ENCODE results near the gene ADORA2B. TPM values are rescaled to one million over a fixed set of nuclear protein-coding genes. Genes with fewer than 3 reads are reported as not detected.

ADORA2B gene
- total and polyA plus RNA-seq, 2 experiments from 2014 or later, result 11.4 to 11.7 TPM

DNA sequence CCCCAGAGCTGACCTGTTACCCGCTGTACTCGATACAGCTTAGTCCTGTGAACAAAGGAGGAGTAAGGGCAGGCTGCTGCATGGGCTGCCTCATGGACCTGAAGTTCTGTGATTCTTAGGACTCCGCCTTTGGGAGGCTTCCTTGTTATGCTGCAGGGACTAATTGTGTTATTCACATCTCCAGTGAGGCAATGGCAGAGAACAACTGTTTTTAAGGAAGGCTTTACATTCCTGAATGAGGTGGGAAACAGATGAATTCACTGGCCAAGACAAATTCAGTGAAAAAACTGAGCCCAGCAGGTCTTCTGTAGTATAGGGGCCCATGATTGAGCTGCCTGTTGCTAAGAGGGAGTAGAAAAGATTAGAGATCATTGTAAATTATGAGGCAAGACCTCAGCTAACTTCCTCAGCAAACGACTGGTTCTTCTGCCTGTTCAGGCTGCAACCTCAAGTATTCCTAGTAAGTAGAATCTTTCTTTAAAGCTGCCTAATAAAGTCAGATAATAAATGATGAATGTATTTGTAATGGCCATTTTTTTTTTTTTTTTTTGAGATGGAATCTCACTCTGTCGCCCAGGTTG lies 26.3 kb downstream of the ADORA2B start:
- 79% methylated on average over 5 of the region's 5 CpGs for WGBS (ENCODE audit: low lambda C conversion rate, missing lambda C conversion rate)
- H3K79me2 ChIP-seq, result peaks cover 2% of the 10 kb centered on the region
- no peak overlapping the region for H3K27ac ChIP-seq

DNA sequence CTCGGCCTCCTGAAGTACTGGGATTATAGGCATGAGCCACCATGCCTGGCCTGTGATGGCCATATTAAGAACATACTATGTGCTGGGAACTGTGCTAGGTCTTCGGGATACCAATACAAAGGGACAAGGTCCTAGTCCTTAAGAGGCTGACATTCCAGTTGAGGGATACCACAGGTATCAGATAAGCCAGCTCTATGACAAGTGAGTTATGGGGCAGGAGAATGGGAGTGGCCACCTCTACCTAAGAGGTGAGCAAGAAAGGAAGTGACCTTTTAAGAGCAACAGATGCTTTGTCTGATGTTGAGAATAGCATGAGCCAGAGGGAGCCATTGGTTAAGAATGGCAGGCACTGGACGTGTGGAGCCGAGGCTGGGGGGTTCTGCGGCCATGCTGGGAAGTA lies 27.0 kb downstream of the ADORA2B start:
- H4K20me1 ChIP-seq (ENCODE audit: insufficient read depth, poor library complexity, severe bottlenecking), result no peaks in the 10 kb centered on the region
- peaks cover 2% of the 10 kb centered on the region for H3K79me2 ChIP-seq
- no peaks in the 10 kb centered on the region for H3K9me2 ChIP-seq (replicated peaks; ENCODE audit: insufficient read depth)
- H3K27me3 ChIP-seq, result no peaks in the 10 kb centered on the region
- no peak for TF ChIP-seq EZH2phosphoT487 (IDR thresholded peaks at IDR 0.05; ENCODE audit: low read depth, severe bottlenecking, unreplicated experiment)
- TF ChIP-seq, protein P1, sequence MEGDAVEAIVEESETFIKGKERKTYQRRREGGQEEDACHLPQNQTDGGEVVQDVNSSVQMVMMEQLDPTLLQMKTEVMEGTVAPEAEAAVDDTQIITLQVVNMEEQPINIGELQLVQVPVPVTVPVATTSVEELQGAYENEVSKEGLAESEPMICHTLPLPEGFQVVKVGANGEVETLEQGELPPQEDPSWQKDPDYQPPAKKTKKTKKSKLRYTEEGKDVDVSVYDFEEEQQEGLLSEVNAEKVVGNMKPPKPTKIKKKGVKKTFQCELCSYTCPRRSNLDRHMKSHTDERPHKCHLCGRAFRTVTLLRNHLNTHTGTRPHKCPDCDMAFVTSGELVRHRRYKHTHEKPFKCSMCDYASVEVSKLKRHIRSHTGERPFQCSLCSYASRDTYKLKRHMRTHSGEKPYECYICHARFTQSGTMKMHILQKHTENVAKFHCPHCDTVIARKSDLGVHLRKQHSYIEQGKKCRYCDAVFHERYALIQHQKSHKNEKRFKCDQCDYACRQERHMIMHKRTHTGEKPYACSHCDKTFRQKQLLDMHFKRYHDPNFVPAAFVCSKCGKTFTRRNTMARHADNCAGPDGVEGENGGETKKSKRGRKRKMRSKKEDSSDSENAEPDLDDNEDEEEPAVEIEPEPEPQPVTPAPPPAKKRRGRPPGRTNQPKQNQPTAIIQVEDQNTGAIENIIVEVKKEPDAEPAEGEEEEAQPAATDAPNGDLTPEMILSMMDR (IDR thresholded peaks at IDR 0.05; ENCODE audit: poor library complexity), result no peak
- TF ChIP-seq EZH2 (IDR thresholded peaks at IDR 0.05; ENCODE audit: borderline replicate concordance), result no peak
- H2AFZ ChIP-seq, result no peak overlapping the region
- H3K4me2 ChIP-seq, result no peak overlapping the region
- DNase-seq (ENCODE audit: low spot score), result no peak
- no peak overlapping the region for H3K27ac ChIP-seq
- 93% methylated on average over 5 of the region's 5 CpGs for WGBS (ENCODE audit: low lambda C conversion rate, missing lambda C conversion rate)
- H3K36me3 ChIP-seq (replicated peaks; ENCODE audit: insufficient read depth, low read depth), result no peaks in the 10 kb centered on the region
- peaks cover 7% of the 10 kb centered on the region for H3K4me1 ChIP-seq (ENCODE audit: insufficient read depth)
- H3K9me3 ChIP-seq (ENCODE audit: low read depth), result no peaks in the 10 kb centered on the region
- H3K4me3 ChIP-seq, result no peak overlapping the region

More for the DNA sequence above, 26.3 kb downstream of the ADORA2B start:
- TF ChIP-seq EZH2phosphoT487 (IDR thresholded peaks at IDR 0.05; ENCODE audit: low read depth, severe bottlenecking, unreplicated experiment) (no peak), EZH2 (IDR thresholded peaks at IDR 0.05; ENCODE audit: borderline replicate concordance) (no peak)
- TF ChIP-seq, protein P1 (IDR thresholded peaks at IDR 0.05; ENCODE audit: poor library complexity), result no peak
- no peak for DNase-seq (ENCODE audit: low spot score)
- Histone ChIP-seq H3K4me3 (no peak overlapping the region), H3K4me2 (no peak overlapping the region), H3K9me3 (ENCODE audit: low read depth) (no peaks in the 10 kb centered on the region), H3K4me1 (ENCODE audit: insufficient read depth) (peaks cover 14% of the 10 kb centered on the region), H2AFZ (no peak overlapping the region), H3K36me3 (replicated peaks; ENCODE audit: insufficient read depth, low read depth) (no peaks in the 10 kb centered on the region), H4K20me1 (ENCODE audit: insufficient read depth, poor library complexity, severe bottlenecking) (no peaks in the 10 kb centered on the region), H3K9me2 (replicated peaks; ENCODE audit: insufficient read depth) (no peaks in the 10 kb centered on the region), H3K27me3 (no peaks in the 10 kb centered on the region)

DNA sequence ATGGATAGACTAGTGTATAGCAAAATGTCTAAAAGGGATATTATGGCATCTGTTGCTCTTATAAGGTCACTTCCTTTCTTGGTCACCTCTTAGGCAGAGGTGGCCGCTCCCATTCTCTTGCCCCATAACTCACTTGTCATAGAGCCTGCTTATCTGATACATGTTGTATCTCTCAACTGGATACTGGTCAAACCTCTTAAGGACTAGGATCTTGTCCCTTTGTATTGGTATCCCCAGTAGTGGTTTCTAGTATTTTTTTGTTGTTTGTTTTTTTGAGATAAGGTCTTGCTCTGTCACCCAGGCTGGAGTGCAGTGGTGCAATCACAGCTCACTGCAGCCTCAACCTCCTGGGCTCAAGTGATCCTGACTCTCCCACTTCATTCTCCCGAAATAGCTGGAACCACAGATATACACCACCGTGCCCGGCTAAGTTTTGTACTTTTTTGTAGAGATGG lies 27.6 kb downstream of the ADORA2B start:
- H3K27ac ChIP-seq, result no peak overlapping the region
- peaks cover 2% of the 10 kb centered on the region for H3K79me2 ChIP-seq

More for the DNA sequence above, 27.6 kb downstream of the ADORA2B start:
- no peaks in the 10 kb centered on the region for H3K36me3 ChIP-seq (replicated peaks; ENCODE audit: insufficient read depth, low read depth)
- 87% methylated on average over 4 of the region's 4 CpGs for WGBS (ENCODE audit: low lambda C conversion rate, missing lambda C conversion rate)
- H2AFZ ChIP-seq, result no peak overlapping the region
- no peaks in the 10 kb centered on the region for H3K27me3 ChIP-seq
- H4K20me1 ChIP-seq (ENCODE audit: insufficient read depth, poor library complexity, severe bottlenecking), result no peaks in the 10 kb centered on the region
- H3K9me3 ChIP-seq (ENCODE audit: low read depth), result no peaks in the 10 kb centered on the region
- no peak for TF ChIP-seq EZH2phosphoT487 (IDR thresholded peaks at IDR 0.05; ENCODE audit: low read depth, severe bottlenecking, unreplicated experiment)
- TF ChIP-seq, protein P1 (IDR thresholded peaks at IDR 0.05; ENCODE audit: poor library complexity), result no peak
- no peak for TF ChIP-seq EZH2 (IDR thresholded peaks at IDR 0.05; ENCODE audit: borderline replicate concordance)
- H3K4me2 ChIP-seq, result no peak overlapping the region
- no peak for DNase-seq (ENCODE audit: low spot score)
- peaks cover under 1% of the 10 kb centered on the region for H3K4me1 ChIP-seq (ENCODE audit: insufficient read depth)
- H3K4me3 ChIP-seq, result no peak overlapping the region
- H3K9me2 ChIP-seq (replicated peaks; ENCODE audit: insufficient read depth), result no peaks in the 10 kb centered on the region

All from hepatocyte (in vitro differentiated cells).